OCI-LY3 (cell line): ENCODE results near the gene DHRS13.

Experiments used
- EZH2phosphoT487 ChIP-seq: fragments of 200-600 bp; shearing (Covaris generic); IDR thresholded peaks from 2 replicates; pipeline ENCODE4 v1.6.1; 2018; ENCODE audit warnings: antibody characterized with exemption, mixed run types, low read depth
- TF ChIP-seq, protein P1 (sequence below): fragments of 200-600, 300-600 bp; sonication (generic); IDR thresholded peaks from 2 replicates; pipeline ENCODE4 v1.5.1; 2014; ENCODE audit warnings: antibody characterized with exemption, low read length, low read depth

DNA sequence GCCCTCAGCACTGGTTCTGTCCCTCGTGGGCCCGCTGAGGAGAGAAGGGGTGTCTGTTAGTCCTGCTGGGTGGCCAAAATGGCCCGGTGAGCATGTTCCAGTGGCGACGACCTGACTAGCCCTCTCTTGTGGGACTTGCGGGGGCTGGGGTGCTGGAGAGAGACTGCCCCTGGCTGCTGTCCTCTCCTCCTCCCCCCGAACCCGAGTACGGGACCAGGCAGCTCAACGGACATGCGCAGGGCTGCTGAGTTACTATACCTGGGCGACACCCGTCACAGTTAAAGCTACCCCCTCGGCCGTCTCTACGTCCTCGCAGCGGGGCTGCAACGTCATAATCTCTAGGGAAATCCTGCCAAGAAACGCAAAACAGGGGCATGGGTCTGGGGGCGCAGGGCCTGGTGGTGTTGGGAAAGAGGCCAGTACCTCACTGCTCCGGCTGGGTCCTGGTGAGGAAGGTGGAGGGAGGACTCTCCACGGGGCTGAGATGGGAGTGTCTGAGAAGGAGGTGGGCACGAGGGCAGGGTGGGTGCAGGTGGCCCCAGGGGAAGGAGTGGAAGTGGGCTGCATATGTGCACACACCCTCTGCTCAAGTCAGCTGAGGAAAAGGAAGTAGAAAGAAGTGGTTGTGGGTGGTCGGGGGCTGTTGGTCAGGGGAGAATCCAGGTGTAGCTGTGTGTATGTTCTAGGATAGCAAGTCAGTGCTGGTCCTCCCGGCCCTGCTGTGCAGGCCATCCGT is 18.7 kb downstream of the DHRS13 start:
- TF ChIP-seq, protein P1, sequence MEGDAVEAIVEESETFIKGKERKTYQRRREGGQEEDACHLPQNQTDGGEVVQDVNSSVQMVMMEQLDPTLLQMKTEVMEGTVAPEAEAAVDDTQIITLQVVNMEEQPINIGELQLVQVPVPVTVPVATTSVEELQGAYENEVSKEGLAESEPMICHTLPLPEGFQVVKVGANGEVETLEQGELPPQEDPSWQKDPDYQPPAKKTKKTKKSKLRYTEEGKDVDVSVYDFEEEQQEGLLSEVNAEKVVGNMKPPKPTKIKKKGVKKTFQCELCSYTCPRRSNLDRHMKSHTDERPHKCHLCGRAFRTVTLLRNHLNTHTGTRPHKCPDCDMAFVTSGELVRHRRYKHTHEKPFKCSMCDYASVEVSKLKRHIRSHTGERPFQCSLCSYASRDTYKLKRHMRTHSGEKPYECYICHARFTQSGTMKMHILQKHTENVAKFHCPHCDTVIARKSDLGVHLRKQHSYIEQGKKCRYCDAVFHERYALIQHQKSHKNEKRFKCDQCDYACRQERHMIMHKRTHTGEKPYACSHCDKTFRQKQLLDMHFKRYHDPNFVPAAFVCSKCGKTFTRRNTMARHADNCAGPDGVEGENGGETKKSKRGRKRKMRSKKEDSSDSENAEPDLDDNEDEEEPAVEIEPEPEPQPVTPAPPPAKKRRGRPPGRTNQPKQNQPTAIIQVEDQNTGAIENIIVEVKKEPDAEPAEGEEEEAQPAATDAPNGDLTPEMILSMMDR: no peak
- TF ChIP-seq EZH2phosphoT487: no peak
